Measurements from ENCODE around the gene ZNF530. TPM values are rescaled to one million over a fixed set of nuclear protein-coding genes. Genes with fewer than 3 reads are reported as not detected.

ZNF530 gene
- total and polyA plus RNA-seq, 12 donors = 3.2 to 5.8 (median 4.5) TPM

DNA sequence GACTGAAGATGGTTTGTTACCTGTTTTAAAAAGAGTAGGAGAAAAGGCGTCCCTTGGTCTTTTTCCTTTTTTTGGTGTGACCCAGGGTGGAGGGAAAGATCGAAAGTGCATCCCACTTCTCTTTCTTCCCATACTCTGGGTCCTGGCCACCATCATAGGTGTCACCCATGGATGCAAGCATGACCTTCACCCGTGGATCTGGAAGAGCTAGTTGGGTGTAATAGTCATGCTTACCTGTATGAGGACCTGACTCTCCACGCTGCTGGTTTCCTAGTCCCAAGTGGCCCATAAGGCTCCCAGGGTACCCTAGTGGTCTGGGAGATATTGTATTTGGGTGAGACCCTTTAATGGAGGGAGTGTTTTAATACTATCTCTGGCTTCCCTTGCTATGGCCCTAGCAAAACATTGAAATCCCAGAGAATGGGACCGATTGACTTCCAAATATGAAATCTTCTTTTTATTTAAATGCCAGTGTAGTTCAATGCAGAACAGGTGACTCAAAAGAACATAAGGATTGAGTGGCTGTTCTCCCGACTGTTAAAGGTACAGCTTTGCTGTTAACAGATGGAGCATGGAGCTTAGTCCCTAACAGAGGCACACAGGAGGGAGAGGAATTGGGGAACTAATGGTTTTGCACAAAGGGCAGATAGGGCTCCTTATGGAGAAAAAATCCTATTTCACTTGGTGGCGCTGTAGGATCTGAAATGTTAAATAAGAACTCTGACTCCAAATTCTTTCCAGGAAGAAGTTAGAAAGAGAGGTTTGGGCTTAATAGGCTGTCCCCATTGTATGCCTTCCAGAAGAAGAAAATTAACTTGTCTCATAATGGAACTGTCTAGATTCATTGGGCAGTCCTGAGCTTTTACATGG lies 33.1 kb upstream of the ZNF530 start:
- no peak overlapping the region for H3K27ac ChIP-seq
- WGBS, 2 donors = 56 to 61% methylated on average over 7 of the region's 7 CpGs
- ATAC-seq (no peak), DNase-seq (no peak)
- no peak overlapping the region for H3K4me3 ChIP-seq
- intact Hi-C loops (cut with DNase I) = loop anchor here in 1 of 10 donors (10.0 kb wide), 1 partner anchor 48 kb away; the partner anchor contains the start of gene ZNF134
- TF ChIP-seq, protein P1, sequence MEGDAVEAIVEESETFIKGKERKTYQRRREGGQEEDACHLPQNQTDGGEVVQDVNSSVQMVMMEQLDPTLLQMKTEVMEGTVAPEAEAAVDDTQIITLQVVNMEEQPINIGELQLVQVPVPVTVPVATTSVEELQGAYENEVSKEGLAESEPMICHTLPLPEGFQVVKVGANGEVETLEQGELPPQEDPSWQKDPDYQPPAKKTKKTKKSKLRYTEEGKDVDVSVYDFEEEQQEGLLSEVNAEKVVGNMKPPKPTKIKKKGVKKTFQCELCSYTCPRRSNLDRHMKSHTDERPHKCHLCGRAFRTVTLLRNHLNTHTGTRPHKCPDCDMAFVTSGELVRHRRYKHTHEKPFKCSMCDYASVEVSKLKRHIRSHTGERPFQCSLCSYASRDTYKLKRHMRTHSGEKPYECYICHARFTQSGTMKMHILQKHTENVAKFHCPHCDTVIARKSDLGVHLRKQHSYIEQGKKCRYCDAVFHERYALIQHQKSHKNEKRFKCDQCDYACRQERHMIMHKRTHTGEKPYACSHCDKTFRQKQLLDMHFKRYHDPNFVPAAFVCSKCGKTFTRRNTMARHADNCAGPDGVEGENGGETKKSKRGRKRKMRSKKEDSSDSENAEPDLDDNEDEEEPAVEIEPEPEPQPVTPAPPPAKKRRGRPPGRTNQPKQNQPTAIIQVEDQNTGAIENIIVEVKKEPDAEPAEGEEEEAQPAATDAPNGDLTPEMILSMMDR (IDR thresholded peaks at IDR 0.05) = no peak
- no peaks in the 10 kb centered on the region for H3K27me3 ChIP-seq
- H3K4me1 ChIP-seq = no peaks in the 10 kb centered on the region
- H3K9me3 ChIP-seq = peaks cover 0 to 100% (median 71%) of the 10 kb centered on the region in 11 donors
- peaks cover 0 to 10% (median 6%) of the 10 kb centered on the region in 9 donors for H3K36me3 ChIP-seq

DNA sequence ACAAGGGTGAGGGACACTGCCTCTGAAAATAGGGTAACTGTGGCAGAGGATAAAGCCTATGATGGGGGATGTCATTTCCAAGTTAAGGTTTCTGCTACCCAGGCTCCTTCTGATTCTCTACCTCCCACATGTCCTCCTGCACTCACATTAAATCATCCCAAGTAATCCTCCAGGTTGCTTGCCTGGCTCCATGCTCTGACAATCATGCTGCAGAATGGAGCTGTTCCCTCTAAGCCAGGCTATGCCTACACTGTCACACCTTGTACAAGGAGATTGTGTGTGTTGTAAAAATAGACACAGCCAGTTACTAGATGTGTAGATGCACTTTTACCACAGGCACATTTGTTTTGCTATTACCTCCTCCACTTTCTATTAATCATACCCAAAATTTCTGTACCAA lies 29.0 kb upstream of the ZNF530 start:
- Histone ChIP-seq H3K27me3 (no peaks in the 10 kb centered on the region), H3K4me1 (no peaks in the 10 kb centered on the region), H3K27ac (no peak overlapping the region), H3K9me3 (peaks cover 0 to 100% (median 87%) of the 10 kb centered on the region in 11 donors), H3K4me3 (no peak overlapping the region), H3K36me3 (peaks cover 3 to 50% (median 47%) of the 10 kb centered on the region in 9 donors)
- TF ChIP-seq, protein P1 (IDR thresholded peaks at IDR 0.05) = no peak
- DNase-seq (no peak), ATAC-seq (no peak)
- intact Hi-C loops (cut with DNase I) = no loop called here

DNA sequence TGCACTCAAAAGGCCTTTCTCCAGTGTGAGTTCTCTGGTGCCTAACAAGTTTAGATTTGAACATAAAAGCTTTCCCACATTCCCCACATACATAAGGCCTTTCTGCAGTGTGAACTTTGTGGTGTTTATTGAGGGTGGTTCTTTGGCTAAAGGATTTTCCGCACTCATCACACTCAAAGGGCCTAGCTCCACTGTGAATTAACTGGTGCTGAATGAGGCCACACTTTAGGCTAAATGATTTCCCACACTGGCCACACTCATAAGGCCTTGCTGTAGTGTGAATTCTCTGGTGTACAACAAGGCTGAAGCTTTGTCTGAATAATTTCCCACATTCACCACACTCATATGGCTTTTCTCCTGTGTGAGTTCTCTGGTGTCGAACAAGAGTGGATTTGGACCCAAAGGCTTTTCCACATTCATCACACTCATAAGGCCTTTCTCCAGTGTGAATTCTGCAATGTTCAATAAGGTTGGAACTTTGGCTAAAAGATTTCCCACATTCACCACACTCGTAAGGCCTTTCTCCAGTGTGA lies 27.2 kb upstream of the ZNF530 start:
- Histone ChIP-seq H3K9me3 (peaks cover 0 to 100% (median 70%) of the 10 kb centered on the region in 11 donors), H3K27me3 (no peaks in the 10 kb centered on the region), H3K4me1 (peaks cover 0 to 10% (median 1%) of the 10 kb centered on the region in 9 donors), H3K36me3 (peaks cover 3 to 68% (median 61%) of the 10 kb centered on the region in 9 donors), H3K4me3 (no peak overlapping the region), H3K27ac (no peak overlapping the region)
- TF ChIP-seq, protein P1 (IDR thresholded peaks at IDR 0.05) = no peak
- intact Hi-C loops (cut with DNase I) = no loop called here
- no peak for ATAC-seq
- DNase-seq = no peak
- 97 to 99% methylated on average over 3 of the region's 3 CpGs for WGBS, 2 donors

DNA sequence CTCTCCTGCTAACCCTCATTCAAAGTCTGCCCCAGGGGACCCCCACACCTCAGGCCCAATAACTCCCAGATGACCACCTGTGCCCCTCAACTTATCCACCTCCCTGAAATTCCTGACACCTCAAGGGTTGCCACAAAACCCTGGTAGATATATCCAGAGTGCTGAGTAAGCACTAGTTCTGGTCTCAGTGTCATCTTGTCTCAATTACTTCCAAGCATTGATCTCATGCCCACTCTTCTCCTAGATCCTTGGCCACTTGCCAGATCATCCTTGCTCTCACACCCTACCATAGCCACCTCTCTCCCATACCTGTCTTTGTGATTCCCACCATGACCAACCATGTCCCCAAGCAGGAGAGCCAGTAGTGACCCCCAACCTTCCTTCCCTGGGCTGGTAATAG lies 23.0 kb upstream of the ZNF530 start:
- no peak overlapping the region for H3K4me3 ChIP-seq
- peaks cover 7 to 30% (median 14%) of the 10 kb centered on the region in 9 donors for H3K4me1 ChIP-seq
- intact Hi-C loops (cut with DNase I) = no loop called here
- DNase-seq (no peak), ATAC-seq (no peak)
- H3K36me3 ChIP-seq = peaks cover 3 to 60% (median 53%) of the 10 kb centered on the region in 9 donors
- TF ChIP-seq, protein P1 (IDR thresholded peaks at IDR 0.05) = no peak
- H3K27ac ChIP-seq = no peak overlapping the region
- no peaks in the 10 kb centered on the region for H3K27me3 ChIP-seq
- H3K9me3 ChIP-seq = peaks cover 0 to 82% (median 47%) of the 10 kb centered on the region in 11 donors
